NB4 (cell line): ENCODE data around the gene ATG4B.

Source experiments
- POLR2A ChIP-seq: IDR thresholded peaks from 2 replicates; pipeline ENCODE4 v1.6.1; 2011; ENCODE audit warnings: mild to moderate bottlenecking; ENCODE audit not compliant: insufficient read length; ENCODE audit errors: extremely low read depth
- TF ChIP-seq, protein P1 (sequence below): IDR thresholded peaks from one replicate; pipeline ENCODE4 v1.5.1; 2012; ENCODE audit warnings: low read depth, low read length

GRCh38 chr2:241608881-241609280, 28.6 kb upstream of the ATG4B start:
- TF ChIP-seq POLR2A, result no peak
- TF ChIP-seq, protein P1, sequence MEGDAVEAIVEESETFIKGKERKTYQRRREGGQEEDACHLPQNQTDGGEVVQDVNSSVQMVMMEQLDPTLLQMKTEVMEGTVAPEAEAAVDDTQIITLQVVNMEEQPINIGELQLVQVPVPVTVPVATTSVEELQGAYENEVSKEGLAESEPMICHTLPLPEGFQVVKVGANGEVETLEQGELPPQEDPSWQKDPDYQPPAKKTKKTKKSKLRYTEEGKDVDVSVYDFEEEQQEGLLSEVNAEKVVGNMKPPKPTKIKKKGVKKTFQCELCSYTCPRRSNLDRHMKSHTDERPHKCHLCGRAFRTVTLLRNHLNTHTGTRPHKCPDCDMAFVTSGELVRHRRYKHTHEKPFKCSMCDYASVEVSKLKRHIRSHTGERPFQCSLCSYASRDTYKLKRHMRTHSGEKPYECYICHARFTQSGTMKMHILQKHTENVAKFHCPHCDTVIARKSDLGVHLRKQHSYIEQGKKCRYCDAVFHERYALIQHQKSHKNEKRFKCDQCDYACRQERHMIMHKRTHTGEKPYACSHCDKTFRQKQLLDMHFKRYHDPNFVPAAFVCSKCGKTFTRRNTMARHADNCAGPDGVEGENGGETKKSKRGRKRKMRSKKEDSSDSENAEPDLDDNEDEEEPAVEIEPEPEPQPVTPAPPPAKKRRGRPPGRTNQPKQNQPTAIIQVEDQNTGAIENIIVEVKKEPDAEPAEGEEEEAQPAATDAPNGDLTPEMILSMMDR, result no peak
